ENCODE measurements around the gene MAGI1.

DNA sequence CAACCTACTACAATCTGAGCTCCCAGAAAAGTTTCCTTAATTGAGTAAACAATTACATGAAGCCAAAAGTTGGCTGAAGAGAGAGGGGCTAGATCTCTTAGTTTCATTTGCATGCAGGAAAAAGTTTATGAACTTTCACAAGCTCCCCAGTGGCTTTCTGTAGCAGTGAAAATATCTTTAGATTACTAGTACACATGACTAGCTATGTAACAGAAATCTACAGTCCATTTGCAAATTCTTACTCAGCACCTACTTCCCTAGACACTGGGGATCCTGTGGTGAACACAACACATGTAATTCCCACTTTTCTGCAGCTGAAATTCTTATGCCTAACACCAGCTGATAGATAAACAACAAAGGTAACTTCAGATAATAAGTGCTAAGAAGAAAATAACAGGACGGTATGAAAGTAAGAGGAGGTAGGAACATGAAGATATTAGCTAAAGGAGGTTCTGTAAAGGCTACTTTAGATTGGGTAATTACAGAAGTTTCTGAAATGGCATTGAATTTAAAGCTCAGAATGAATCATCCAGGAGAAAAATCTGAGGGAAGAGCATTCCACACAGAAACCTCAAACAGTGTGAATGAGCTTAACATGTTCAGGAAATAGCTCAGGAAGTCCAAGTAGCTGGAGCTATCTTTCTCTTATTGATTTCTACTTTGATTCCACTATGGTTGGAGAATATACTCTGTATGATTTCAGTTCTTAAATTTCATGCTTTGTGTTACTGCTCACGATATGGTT, 204.8 kb downstream of the MAGI1 start:
- TF ChIP-seq GATA2 (IDR thresholded peaks at IDR 0.05; ENCODE audit: low read depth, low read length): no peak
- no peak for TF ChIP-seq GATA3 (IDR thresholded peaks at IDR 0.05; ENCODE audit: low read depth, low read length)

Measured in SH-SY5Y (cell line).